Neural progenitor cell (in vitro differentiated cells): ENCODE results near the gene LMNB1. TPM values are rescaled to one million over a fixed set of nuclear protein-coding genes. Genes with fewer than 3 reads are reported as not detected.

ENCODE experiments used
- DNase-seq: peaks from one replicate; pipeline ENCODE4 v3.0.0-alpha.2; 2016; ENCODE audit warnings: low spot score
- H2AFZ ChIP-seq: fragments of 200-600 bp; sonication (generic); replicated peaks from 2 replicates; pipeline ENCODE4 v1.6.1; 2016; ENCODE audit warnings: antibody characterized with exemption
- H3F3A ChIP-seq: fragments of 200-600 bp; sonication (generic); 2 replicates; pipeline ENCODE4 v1.6.1; 2016; ENCODE audit warnings: antibody characterized with exemption, low read depth
- H3K27ac ChIP-seq: fragments of 200-600 bp; sonication (generic); 2 replicates; pipeline ENCODE4 v1.5.1; 2016; ENCODE audit warnings: mild to moderate bottlenecking
- H3K27me3 ChIP-seq: fragments of 200-600 bp; sonication (generic); 2 replicates; pipeline ENCODE4 v1.6.1; 2016; ENCODE audit warnings: mild to moderate bottlenecking, moderate library complexity
- H3K36me3 ChIP-seq: fragments of 200-600 bp; sonication (generic); 2 replicates; pipeline ENCODE4 v1.5.1; 2016
- H3K4me1 ChIP-seq: fragments of 200-600 bp; sonication (generic); 2 replicates; pipeline ENCODE4 v1.6.1; 2016; ENCODE audit warnings: mixed run types
- H3K4me2 ChIP-seq: fragments of 200-600 bp; sonication (generic); 2 replicates; pipeline ENCODE4 v1.6.1; 2016
- H3K4me3 ChIP-seq: fragments of 200-600 bp; sonication (generic); 2 replicates; pipeline ENCODE4 v1.5.1; 2016
- H3K79me2 ChIP-seq: fragments of 200-600 bp; sonication (generic); 2 replicates; pipeline ENCODE4 v1.6.1; 2016; ENCODE audit warnings: low read depth
- H3K9ac ChIP-seq: fragments of 200-600 bp; sonication (generic); 2 replicates; pipeline ENCODE4 v1.6.1; 2016
- H3K9me3 ChIP-seq: fragments of 200-600 bp; sonication (generic); 2 replicates; pipeline ENCODE4 v1.5.1; 2016; ENCODE audit warnings: low read depth
- H4K20me1 ChIP-seq: fragments of 200-600 bp; sonication (generic); 2 replicates; pipeline ENCODE4 v1.6.1; 2016; ENCODE audit warnings: low read depth
- H3K27ac Mint-ChIP-seq: 3 replicates; pipeline ENCODE4 v1.8.0; 2021; ENCODE audit warnings: mixed read lengths
- H3K27me3 Mint-ChIP-seq: 2 replicates; pipeline ENCODE4 v1.8.0; 2022; ENCODE audit warnings: low read depth, mild to moderate bottlenecking, inconsistent platforms, moderate library complexity, mixed read lengths; ENCODE audit not compliant: insufficient read depth
- H3K36me3 Mint-ChIP-seq: 3 replicates; pipeline ENCODE4 v1.8.0; 2021; ENCODE audit warnings: mixed read lengths
- H3K4me1 Mint-ChIP-seq: 3 replicates; pipeline ENCODE4 v1.8.0; 2021; ENCODE audit warnings: mixed read lengths
- H3K4me3 Mint-ChIP-seq: 3 replicates; pipeline ENCODE4 v1.8.0; 2021; ENCODE audit warnings: mild to moderate bottlenecking, moderate library complexity, mixed read lengths
- H3K9me3 Mint-ChIP-seq: 3 replicates; pipeline ENCODE4 v1.8.0; 2020; ENCODE audit warnings: mixed read lengths
- EZH2 ChIP-seq: fragments of 200-600 bp; sonication (generic); IDR thresholded peaks from 2 replicates; pipeline ENCODE4 v1.6.1; 2017; ENCODE audit warnings: antibody characterized with exemption, mild to moderate bottlenecking, moderate library complexity
- EZH2phosphoT487 ChIP-seq: fragments of 200-600 bp; sonication (generic); IDR thresholded peaks from 2 replicates; pipeline ENCODE4 v1.6.1; 2017; ENCODE audit warnings: antibody characterized with exemption
- total RNA-seq: library from RNA; depleted of rRNA; stranded (reverse); fragments of >200 nt; gene quantifications from 2 replicates; pipeline ENCODE4 v1.2.3, GENCODE V29; 2015; ENCODE audit warnings: low replicate concordance
- TF ChIP-seq, protein P1 (sequence below): fragments of 200-600 bp; sonication (generic); IDR thresholded peaks from 2 replicates; pipeline ENCODE4 v1.5.1; 2017; ENCODE audit warnings: antibody characterized with exemption, mild to moderate bottlenecking

LMNB1 gene
- total RNA-seq, 1 donor from 2014 or later = 245 TPM

DNA sequence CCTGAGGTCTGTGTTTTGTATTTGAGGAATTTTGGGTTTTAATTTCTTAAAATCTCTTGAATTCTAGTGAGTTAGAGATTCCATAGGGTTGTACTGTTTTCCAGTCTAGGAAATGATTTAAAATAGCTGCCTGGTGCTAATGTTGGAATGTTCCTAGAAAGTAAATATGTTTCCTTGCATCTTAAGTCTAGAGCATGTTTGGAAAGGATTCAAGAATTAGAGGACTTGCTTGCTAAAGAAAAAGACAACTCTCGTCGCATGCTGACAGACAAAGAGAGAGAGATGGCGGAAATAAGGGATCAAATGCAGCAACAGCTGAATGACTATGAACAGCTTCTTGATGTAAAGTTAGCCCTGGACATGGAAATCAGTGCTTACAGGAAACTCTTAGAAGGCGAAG is 41.8 kb downstream of the LMNB1 start:
- Histone ChIP-seq H3K4me3 (no peak overlapping the region), H3K27me3 (no peaks in the 10 kb centered on the region), H4K20me1 (peaks cover 37% of the 10 kb centered on the region), H2AFZ (no peak overlapping the region), H3K36me3 (peaks cover 47% of the 10 kb centered on the region), H3K4me2 (no peak overlapping the region), H3K4me1 (no peaks in the 10 kb centered on the region), H3K27ac (no peak overlapping the region), H3F3A (peaks cover 5% of the 10 kb centered on the region), H3K79me2 (peaks cover 96% of the 10 kb centered on the region), H3K9me3 (no peaks in the 10 kb centered on the region), H3K9ac (no peak overlapping the region)
- Mint-ChIP-seq H3K9me3 (no peaks in the 10 kb centered on the region), H3K36me3 (peaks cover 43% of the 10 kb centered on the region), H3K4me3 (no peak overlapping the region), H3K4me1 (no peaks in the 10 kb centered on the region), H3K27ac (no peak overlapping the region), H3K27me3 (peaks cover 4% of the 10 kb centered on the region)
- no peak for DNase-seq
- TF ChIP-seq EZH2 (no peak), EZH2phosphoT487 (no peak)
- TF ChIP-seq, protein P1, sequence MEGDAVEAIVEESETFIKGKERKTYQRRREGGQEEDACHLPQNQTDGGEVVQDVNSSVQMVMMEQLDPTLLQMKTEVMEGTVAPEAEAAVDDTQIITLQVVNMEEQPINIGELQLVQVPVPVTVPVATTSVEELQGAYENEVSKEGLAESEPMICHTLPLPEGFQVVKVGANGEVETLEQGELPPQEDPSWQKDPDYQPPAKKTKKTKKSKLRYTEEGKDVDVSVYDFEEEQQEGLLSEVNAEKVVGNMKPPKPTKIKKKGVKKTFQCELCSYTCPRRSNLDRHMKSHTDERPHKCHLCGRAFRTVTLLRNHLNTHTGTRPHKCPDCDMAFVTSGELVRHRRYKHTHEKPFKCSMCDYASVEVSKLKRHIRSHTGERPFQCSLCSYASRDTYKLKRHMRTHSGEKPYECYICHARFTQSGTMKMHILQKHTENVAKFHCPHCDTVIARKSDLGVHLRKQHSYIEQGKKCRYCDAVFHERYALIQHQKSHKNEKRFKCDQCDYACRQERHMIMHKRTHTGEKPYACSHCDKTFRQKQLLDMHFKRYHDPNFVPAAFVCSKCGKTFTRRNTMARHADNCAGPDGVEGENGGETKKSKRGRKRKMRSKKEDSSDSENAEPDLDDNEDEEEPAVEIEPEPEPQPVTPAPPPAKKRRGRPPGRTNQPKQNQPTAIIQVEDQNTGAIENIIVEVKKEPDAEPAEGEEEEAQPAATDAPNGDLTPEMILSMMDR = no peak

GRCh38 chr5:126819253-126819652 is 42.3 kb downstream of the LMNB1 start:
- Mint-ChIP-seq H3K27ac (no peak overlapping the region), H3K4me3 (no peak overlapping the region), H3K4me1 (no peaks in the 10 kb centered on the region), H3K9me3 (no peaks in the 10 kb centered on the region), H3K27me3 (peaks cover 4% of the 10 kb centered on the region), H3K36me3 (peaks cover 40% of the 10 kb centered on the region)
- Histone ChIP-seq H3K4me3 (no peak overlapping the region), H3K4me1 (no peaks in the 10 kb centered on the region), H2AFZ (no peak overlapping the region), H3K79me2 (peaks cover 96% of the 10 kb centered on the region), H3K27me3 (no peaks in the 10 kb centered on the region), H3K36me3 (peaks cover 49% of the 10 kb centered on the region), H3K27ac (no peak overlapping the region), H3K9ac (no peak overlapping the region), H3K4me2 (no peak overlapping the region), H3K9me3 (no peaks in the 10 kb centered on the region), H3F3A (peaks cover 5% of the 10 kb centered on the region), H4K20me1 (peaks cover 40% of the 10 kb centered on the region)
- TF ChIP-seq EZH2phosphoT487 = no peak
- TF ChIP-seq EZH2 = no peak
- TF ChIP-seq, protein P1 = no peak
- DNase-seq = no peak

DNA sequence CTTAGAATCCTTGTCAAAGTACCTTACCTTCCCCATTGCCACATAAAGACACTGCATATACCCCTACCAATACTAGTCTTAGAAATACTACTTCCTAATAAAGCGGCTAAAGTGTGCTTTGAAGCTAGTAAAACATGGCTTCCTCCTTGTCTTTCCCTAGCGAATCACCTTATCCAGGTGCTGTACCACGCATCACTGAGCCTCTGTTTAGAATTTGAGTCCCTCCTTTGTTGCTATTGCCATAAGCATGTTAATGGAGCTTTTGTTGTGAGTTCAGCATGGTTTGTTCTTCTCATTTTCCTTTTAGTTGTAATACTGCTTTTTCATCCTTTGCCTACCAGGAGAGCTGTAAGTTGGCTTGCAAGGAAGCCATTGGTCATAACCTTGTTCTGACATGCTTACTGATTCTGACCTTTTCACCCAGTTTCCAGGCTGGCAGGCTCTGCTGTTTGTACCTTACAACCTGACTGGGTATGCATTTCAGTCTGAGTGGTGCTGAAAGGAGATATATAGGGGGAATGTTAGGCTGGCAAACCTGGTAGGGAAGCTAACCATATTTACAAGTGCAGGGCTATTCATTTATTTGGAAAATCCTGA is 49.8 kb downstream of the LMNB1 start:
- H2AFZ ChIP-seq = no peak overlapping the region
- Mint-ChIP-seq H3K4me1 (no peaks in the 10 kb centered on the region), H3K27ac (no peak overlapping the region), H3K27me3 (no peaks in the 10 kb centered on the region), H3K9me3 (no peaks in the 10 kb centered on the region), H3K36me3 (peaks cover 53% of the 10 kb centered on the region), H3K4me3 (no peak overlapping the region)
- H3K79me2 ChIP-seq = peaks cover 77% of the 10 kb centered on the region
- H4K20me1 ChIP-seq = peaks cover 15% of the 10 kb centered on the region
- no peaks in the 10 kb centered on the region for H3K9me3 ChIP-seq
- TF ChIP-seq EZH2 (no peak), EZH2phosphoT487 (no peak)
- TF ChIP-seq, protein P1 = no peak
- no peak for DNase-seq
- no peaks in the 10 kb centered on the region for H3K27me3 ChIP-seq
- no peaks in the 10 kb centered on the region for H3F3A ChIP-seq
- H3K4me2 ChIP-seq = no peak overlapping the region
- H3K27ac ChIP-seq = no peak overlapping the region
- H3K36me3 ChIP-seq = peaks cover 41% of the 10 kb centered on the region
- no peak overlapping the region for H3K9ac ChIP-seq
- H3K4me3 ChIP-seq = no peak overlapping the region
- H3K4me1 ChIP-seq = no peaks in the 10 kb centered on the region
